ENCODE measurements around the gene PRRT1B. TPM values are rescaled to one million over a fixed set of nuclear protein-coding genes. Genes with fewer than 3 reads are reported as not detected.

The PRRT1B gene
- polyA plus RNA-seq, 2 of the 4 experiments (the other 2 are of a cell fraction) = 0.79 to 0.80 TPM

DNA sequence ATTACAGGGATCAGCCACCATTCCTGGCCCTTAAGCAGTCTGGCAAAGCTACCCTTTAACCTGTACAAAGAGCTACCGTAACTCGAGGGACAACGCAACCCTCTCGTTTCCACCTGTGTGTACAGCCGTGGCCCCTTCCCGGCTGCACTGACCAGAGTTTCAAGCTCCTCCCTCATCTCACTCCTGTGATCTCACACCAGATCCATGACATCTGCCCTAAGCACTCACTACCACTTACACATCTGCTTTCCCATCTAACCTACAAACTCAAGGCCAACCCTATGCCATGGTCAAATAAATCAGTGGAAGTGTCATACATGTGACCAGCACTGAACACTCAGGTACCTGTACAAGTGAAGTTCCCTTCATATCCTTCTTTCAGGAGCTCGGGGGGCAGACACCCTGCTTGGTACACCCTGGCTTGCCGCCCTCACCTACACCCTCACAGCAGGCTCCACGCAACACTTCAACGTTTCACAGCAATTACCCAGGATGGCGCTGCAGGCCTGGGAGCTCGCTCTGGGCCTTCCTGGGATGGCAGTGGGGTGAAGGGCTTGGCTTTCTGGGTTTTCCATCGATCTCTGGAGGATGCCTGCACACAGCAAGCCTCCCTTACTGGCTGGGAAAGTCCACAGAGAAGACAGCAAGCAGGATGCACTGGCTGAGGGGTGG lies 61.7 kb downstream of the PRRT1B start:
- H3K4me3 ChIP-seq = no peak overlapping the region
- no peaks in the 10 kb centered on the region for H3K9me3 ChIP-seq
- H3K4me1 ChIP-seq = peaks cover 43% of the 10 kb centered on the region
- peak overlapping the region; percentile 55; the same call in 2 of the 3 replicates for H3K4me2 ChIP-seq
- H3K27ac ChIP-seq = peak overlapping the region in 1 of 2 experiments; percentile 80; a peak in 2 of 6 replicates
- TF ChIP-seq FOSL2 (IDR thresholded peaks at IDR 0.05) (no peak), FOSL2 (CRISPR knock-in tag; IDR thresholded peaks at IDR 0.05) (no peak), RAD21 (conservative IDR thresholded peaks at IDR 0.05 in 1 of 2, IDR thresholded peaks at IDR 0.05 in 1 of 2) (0 out of 5 replicates have a peak, but pooled peaks of 1 of the 2 experiments have one; percentile 14)
- ChIA-PET CTCF (interaction anchor here (0.6 to 27.5 kb wide), 3 partner anchors 15 to 259 kb away, joined by 3 to 737 read pairs (median 15); partner anchors contain the start of gene RAPGEF1), POLR2A (no interaction called here)
- ATAC-seq (no peak), DNase-seq (ENCODE audit: low read depth in 1 of 2, low spot score in 1 of 2) (peak in 1 of 2 experiments; percentile 20), FAIRE-seq (no peak)
- 91% methylated on average over 13 of the region's 13 CpGs for WGBS (ENCODE audit: missing lambda C conversion rate)

DNA sequence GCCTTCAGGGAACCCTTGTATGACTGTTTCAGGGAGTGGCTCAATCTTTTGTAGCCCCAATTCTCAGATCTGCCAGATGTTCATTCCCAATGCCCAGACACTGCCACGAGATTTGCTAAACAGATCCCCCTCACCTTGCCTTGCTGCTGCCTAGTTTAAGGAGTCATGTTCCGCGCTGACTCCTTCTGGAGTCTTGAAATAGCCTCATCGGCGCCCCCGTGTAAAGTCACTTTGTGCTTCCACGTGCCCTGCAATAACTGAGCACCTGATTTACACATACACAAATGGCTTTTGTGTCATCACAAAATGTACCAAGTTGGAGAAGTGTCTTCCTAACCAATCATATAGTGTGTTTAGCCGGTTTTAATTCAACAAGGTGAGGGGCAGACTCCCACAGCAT lies 62.3 kb downstream of the PRRT1B start:
- Histone ChIP-seq H3K4me2 (peak overlapping the region; percentile 85; the same call in 2 of the 3 replicates), H3K4me1 (peaks cover 43% of the 10 kb centered on the region), H3K4me3 (no peak overlapping the region), H3K27ac (peak overlapping the region in 1 of 2 experiments; percentile 80; a peak in 3 of 6 replicates), H3K9me3 (no peaks in the 10 kb centered on the region)
- no peak for DNase-seq (ENCODE audit: low read depth in 1 of 2, low spot score in 1 of 2)
- 89% methylated on average over 8 of the region's 8 CpGs for WGBS (ENCODE audit: missing lambda C conversion rate)
- ATAC-seq = no peak
- no peak for TF ChIP-seq TFCP2L1 (CRISPR knock-in tag; IDR thresholded peaks at IDR 0.05)
- TF ChIP-seq RFX5 (IDR thresholded peaks at IDR 0.05) = no peak
- TF ChIP-seq CBX2 (IDR thresholded peaks at IDR 0.05; ENCODE audit: borderline replicate concordance, low read depth) = no peak
- no peak for TF ChIP-seq NFE2L2 (conservative IDR thresholded peaks at IDR 0.05; ENCODE audit: low read length)
- no peak for TF ChIP-seq CHD4 (IDR thresholded peaks at IDR 0.05; ENCODE audit: borderline replicate concordance)
- CTCF ChIA-PET = interaction anchor here (0.6 to 27.5 kb wide), 3 partner anchors 16 to 259 kb away, joined by 3 to 737 read pairs (median 15); partner anchors contain the start of gene RAPGEF1
- POLR2A ChIA-PET = no interaction called here
- FAIRE-seq = no peak

DNA sequence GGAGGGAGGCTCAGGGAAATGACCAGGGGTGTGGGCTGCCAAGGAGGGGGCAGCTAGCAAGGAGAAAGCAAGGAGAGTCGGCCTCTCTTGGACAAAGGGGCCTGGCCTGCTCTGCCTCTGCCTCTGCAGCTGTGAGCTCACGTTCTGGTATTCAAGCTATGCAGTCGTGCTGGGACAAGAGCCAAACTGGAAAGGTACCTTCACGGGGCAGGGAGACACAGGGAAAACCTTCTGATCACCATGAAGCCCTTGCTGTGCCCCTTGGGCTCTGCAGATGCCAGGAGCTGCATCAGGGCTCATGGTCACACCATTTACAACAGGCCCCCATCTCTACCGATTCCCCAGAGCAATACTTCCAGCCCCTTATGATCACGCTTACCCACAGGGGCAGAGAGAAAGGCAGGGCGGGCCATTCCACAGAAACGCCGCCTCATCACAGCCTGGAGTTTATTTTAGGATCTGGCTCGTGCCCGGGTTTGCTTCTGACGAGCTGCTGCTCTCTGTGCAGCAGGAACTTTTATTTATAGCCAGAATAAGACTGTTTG lies 63.2 kb downstream of the PRRT1B start:
- TF ChIP-seq JUN (IDR thresholded peaks at IDR 0.05) = 0 out of 5 replicates have a peak, but pooled peaks of 1 of the 2 experiments have one; percentile 29
- TF ChIP-seq, protein P1, sequence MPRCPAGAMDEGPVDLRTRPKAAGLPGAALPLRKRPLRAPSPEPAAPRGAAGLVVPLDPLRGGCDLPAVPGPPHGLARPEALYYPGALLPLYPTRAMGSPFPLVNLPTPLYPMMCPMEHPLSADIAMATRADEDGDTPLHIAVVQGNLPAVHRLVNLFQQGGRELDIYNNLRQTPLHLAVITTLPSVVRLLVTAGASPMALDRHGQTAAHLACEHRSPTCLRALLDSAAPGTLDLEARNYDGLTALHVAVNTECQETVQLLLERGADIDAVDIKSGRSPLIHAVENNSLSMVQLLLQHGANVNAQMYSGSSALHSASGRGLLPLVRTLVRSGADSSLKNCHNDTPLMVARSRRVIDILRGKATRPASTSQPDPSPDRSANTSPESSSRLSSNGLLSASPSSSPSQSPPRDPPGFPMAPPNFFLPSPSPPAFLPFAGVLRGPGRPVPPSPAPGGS (IDR thresholded peaks at IDR 0.05) = no peak
- no peak for TF ChIP-seq CBX8 (IDR thresholded peaks at IDR 0.05)
- TF ChIP-seq, protein P2, sequence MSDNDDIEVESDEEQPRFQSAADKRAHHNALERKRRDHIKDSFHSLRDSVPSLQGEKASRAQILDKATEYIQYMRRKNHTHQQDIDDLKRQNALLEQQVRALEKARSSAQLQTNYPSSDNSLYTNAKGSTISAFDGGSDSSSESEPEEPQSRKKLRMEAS (IDR thresholded peaks at IDR 0.05) = peak; percentile 50
- peak; percentile 54 for TF ChIP-seq BHLHE40 (IDR thresholded peaks at IDR 0.05; ENCODE audit: low read depth, low read length)
- TF ChIP-seq RFX5 (IDR thresholded peaks at IDR 0.05) = no peak
- no peak for TF ChIP-seq NPAS2 (CRISPR knock-in tag; IDR thresholded peaks at IDR 0.05; ENCODE audit: borderline replicate concordance)
- peak; percentile 53; the same call in 1 of the 2 replicates for TF ChIP-seq GATA3 (IDR thresholded peaks at IDR 0.05; ENCODE audit: borderline replicate concordance)
- TF ChIP-seq NFE2L2 (conservative IDR thresholded peaks at IDR 0.05; ENCODE audit: low read length) = no peak
- Histone ChIP-seq H3K4me2 (peak overlapping the region; percentile 85), H3K27ac (peak overlapping the region; percentile 56 to 80; a peak in 5 of 6 replicates), H3K9me3 (no peaks in the 10 kb centered on the region), H3K4me1 (peaks cover 43% of the 10 kb centered on the region), H3K4me3 (no peak overlapping the region)
- FAIRE-seq (no peak), ATAC-seq (peak; percentile 88 to 92), DNase-seq (ENCODE audit: low read depth in 1 of 2, low spot score in 1 of 2) (peak; percentile 67 to 81)
- ChIA-PET CTCF (interaction anchor here (0.8 to 27.5 kb wide), 5 partner anchors 11 to 135 kb away, joined by 3 to 737 read pairs (median 7); partner anchors contain the start of gene RAPGEF1), POLR2A (no interaction called here)
- WGBS (ENCODE audit: missing lambda C conversion rate) = 7% methylated on average over 12 of the region's 12 CpGs

Other genes with a start within 250 kb of the PRRT1B start
- 35.6 and 57.0 TPM in 2 replicates for gene PRRC2B, start 151.4 kb upstream of the PRRT1B start, polyA plus RNA-seq (2011; rRNA removed)
- 44.9 to 47.3 TPM (median 45.5 TPM) in 3 replicates for gene PRRC2B, start 151.4 kb upstream of the PRRT1B start, polyA plus RNA-seq (2017; fragmentation: RNase III; extraction: RNeasy Plus Mini Kit Qiagen cat#74134 plus additional on column Dnase treatment)
- gene POMT1, start 42.6 kb upstream of the PRRT1B start, polyA plus RNA-seq (2011; rRNA removed) = 16.5 and 19.2 TPM in 2 replicates
- 17.7 to 19.9 TPM (median 18.4 TPM) in 3 replicates for gene POMT1, start 42.6 kb upstream of the PRRT1B start, polyA plus RNA-seq (2017; fragmentation: RNase III; extraction: RNeasy Plus Mini Kit Qiagen cat#74134 plus additional on column Dnase treatment)
- 18.0 and 19.7 TPM in 2 replicates for gene UCK1, start 14.3 kb upstream of the PRRT1B start, polyA plus RNA-seq (2011; rRNA removed)
- 24.6 to 26.5 TPM (median 24.6 TPM) in 3 replicates for gene UCK1, start 14.3 kb upstream of the PRRT1B start, polyA plus RNA-seq (2017; fragmentation: RNase III; extraction: RNeasy Plus Mini Kit Qiagen cat#74134 plus additional on column Dnase treatment)
- 27.7 and 32.5 TPM in 2 replicates for gene RAPGEF1, start 194.6 kb downstream of the PRRT1B start, polyA plus RNA-seq (2011; rRNA removed)
- gene RAPGEF1, start 194.6 kb downstream of the PRRT1B start, polyA plus RNA-seq (2017; fragmentation: RNase III; extraction: RNeasy Plus Mini Kit Qiagen cat#74134 plus additional on column Dnase treatment) = 20.6 to 21.7 TPM (median 21.6 TPM) in 3 replicates